AG09319 (cell line): ENCODE data around the gene PRPF8.

Experiments used
- DNase-seq: peaks from one replicate; pipeline ENCODE4 v3.0.0-alpha.2; 2010; ENCODE audit warnings: low read depth; ENCODE audit errors: extremely low read depth
- CTCF ChIP-seq: IDR thresholded peaks from 2 replicates; pipeline ENCODE4 v1.5.1; 2011; ENCODE audit warnings: low read depth, mild to moderate bottlenecking, inconsistent platforms, low read length, moderate library complexity

Gene PRPF8

GRCh38 chr17:1727876-1728630, 43.4 kb upstream of the PRPF8 start:
- TF ChIP-seq CTCF, result no peak

GRCh38 chr17:1727258-1727789, 42.7 kb upstream of the PRPF8 start:
- TF ChIP-seq CTCF, result no peak
- DNase-seq, result no peak

More at GRCh38 chr17:1727876-1728630, 43.4 kb upstream of the PRPF8 start:
- no peak for DNase-seq

GRCh38 chr17:1726626-1727257, 42.1 kb upstream of the PRPF8 start:
- TF ChIP-seq CTCF, result no peak
- DNase-seq, result no peak

GRCh38 chr17:1725642-1726511, 41.2 kb upstream of the PRPF8 start:
- TF ChIP-seq CTCF, result no peak

GRCh38 chr17:1724869-1725641, 40.4 kb upstream of the PRPF8 start:
- no peak for DNase-seq
- TF ChIP-seq CTCF, result no peak

More at GRCh38 chr17:1725642-1726511, 41.2 kb upstream of the PRPF8 start:
- no peak for DNase-seq

GRCh38 chr17:1724351-1724868, 39.7 kb upstream of the PRPF8 start, which contains the start of gene WDR81:
Gene WDR81, plus strand, starts transcription at chr17:1724704. Its CDS starts 256 bp downstream, at chr17:1724960.
- no peak for TF ChIP-seq CTCF
- peak; percentile 60 for DNase-seq

GRCh38 chr17:1722022-1722421, 37.4 kb upstream of the PRPF8 start:
- DNase-seq, result peak; percentile 58
